ENCODE results near the gene CDKN2B-AS1.

GRCh38 chr9:22117511-22118384 lies 123.2 kb downstream of the CDKN2B-AS1 start:
- TF ChIP-seq CREB1 (CRISPR knock-in tag; IDR thresholded peaks at IDR 0.05), result no peak
- no peak for TF ChIP-seq FOXJ3 (CRISPR knock-in tag; IDR thresholded peaks at IDR 0.05; ENCODE audit: borderline replicate concordance)
- TF ChIP-seq, protein P1, sequence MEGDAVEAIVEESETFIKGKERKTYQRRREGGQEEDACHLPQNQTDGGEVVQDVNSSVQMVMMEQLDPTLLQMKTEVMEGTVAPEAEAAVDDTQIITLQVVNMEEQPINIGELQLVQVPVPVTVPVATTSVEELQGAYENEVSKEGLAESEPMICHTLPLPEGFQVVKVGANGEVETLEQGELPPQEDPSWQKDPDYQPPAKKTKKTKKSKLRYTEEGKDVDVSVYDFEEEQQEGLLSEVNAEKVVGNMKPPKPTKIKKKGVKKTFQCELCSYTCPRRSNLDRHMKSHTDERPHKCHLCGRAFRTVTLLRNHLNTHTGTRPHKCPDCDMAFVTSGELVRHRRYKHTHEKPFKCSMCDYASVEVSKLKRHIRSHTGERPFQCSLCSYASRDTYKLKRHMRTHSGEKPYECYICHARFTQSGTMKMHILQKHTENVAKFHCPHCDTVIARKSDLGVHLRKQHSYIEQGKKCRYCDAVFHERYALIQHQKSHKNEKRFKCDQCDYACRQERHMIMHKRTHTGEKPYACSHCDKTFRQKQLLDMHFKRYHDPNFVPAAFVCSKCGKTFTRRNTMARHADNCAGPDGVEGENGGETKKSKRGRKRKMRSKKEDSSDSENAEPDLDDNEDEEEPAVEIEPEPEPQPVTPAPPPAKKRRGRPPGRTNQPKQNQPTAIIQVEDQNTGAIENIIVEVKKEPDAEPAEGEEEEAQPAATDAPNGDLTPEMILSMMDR (IDR thresholded peaks at IDR 0.05), result no peak
- TF ChIP-seq NR2C2 (CRISPR knock-in tag; IDR thresholded peaks at IDR 0.05), result no peak
